HFF-Myc (cell line): Measurements from ENCODE around the gene CTNNA3.

Source experiments
- DNase-seq: peaks from one replicate; pipeline ENCODE4 v3.0.0-alpha.2; 2011; ENCODE audit warnings: low read depth; ENCODE audit errors: extremely low read depth
- H3K4me3 ChIP-seq: replicated peaks from 2 replicates; pipeline ENCODE4 v1.5.1; 2011; ENCODE audit warnings: low read depth, mild to moderate bottlenecking, control low read depth, low read length
- CTCF ChIP-seq: IDR thresholded peaks from 2 replicates; pipeline ENCODE4 v1.5.1; 2012; ENCODE audit warnings: mild to moderate bottlenecking, low read depth, low read length, control low read depth; ENCODE audit errors: missing control alignments

CTNNA3 gene

GRCh38 chr10:66535439-66535838 is 1160.6 kb downstream of the CTNNA3 start:
- no peak for TF ChIP-seq CTCF
- DNase-seq, result no peak
- no peak overlapping the region for H3K4me3 ChIP-seq

GRCh38 chr10:66534866-66535265 is 1161.1 kb downstream of the CTNNA3 start:
- no peak for DNase-seq
- H3K4me3 ChIP-seq, result no peak overlapping the region
- TF ChIP-seq CTCF, result no peak

GRCh38 chr10:66521506-66521905 is 1174.5 kb downstream of the CTNNA3 start:
- no peak overlapping the region for H3K4me3 ChIP-seq
- no peak for DNase-seq
- no peak for TF ChIP-seq CTCF

GRCh38 chr10:66519616-66520015 is 1176.4 kb downstream of the CTNNA3 start:
- no peak for TF ChIP-seq CTCF
- no peak for DNase-seq
- no peak overlapping the region for H3K4me3 ChIP-seq

- no peak overlapping the region for H3K4me3 ChIP-seq
- no peak for DNase-seq
- TF ChIP-seq CTCF, result no peak
These were observed 1181.3 kb downstream of the CTNNA3 start for GRCh38 chr10:66514666-66515065.

GRCh38 chr10:66513504-66513903 is 1182.5 kb downstream of the CTNNA3 start:
- no peak overlapping the region for H3K4me3 ChIP-seq
- no peak for DNase-seq
- no peak for TF ChIP-seq CTCF

- H3K4me3 ChIP-seq, result no peak overlapping the region
- DNase-seq, result no peak
- TF ChIP-seq CTCF, result no peak
These were observed 1190.9 kb downstream of the CTNNA3 start for GRCh38 chr10:66505003-66505657.
